ENCODE measurements around the gene CD244. TPM values are rescaled to one million over a fixed set of nuclear protein-coding genes. Genes with fewer than 3 reads are reported as not detected.

Gene CD244
- total and polyA plus RNA-seq, 9 donors: 0.13 to 1.3 (median 0.30) TPM

GRCh38 chr1:160835751-160836150 is 26.9 kb downstream of the CD244 start:
- Histone ChIP-seq H3K27ac (ENCODE audit: low read length) (no peak overlapping the region), H3K36me3 (ENCODE audit: control insufficient read depth, insufficient read depth, low read length) (no peaks in the 10 kb centered on the region), H3K9me3 (replicated peaks; ENCODE audit: control insufficient read depth, low read depth, low read length) (no peaks in the 10 kb centered on the region), H3K4me3 (ENCODE audit: low read length) (no peak overlapping the region), H3K4me1 (ENCODE audit: control insufficient read depth, insufficient read depth, low read length) (no peaks in the 10 kb centered on the region), H3K27me3 (ENCODE audit: control insufficient read depth, insufficient read depth, low read length) (no peaks in the 10 kb centered on the region)
- WGBS (ENCODE audit: insufficient coverage): 83% methylated on average over 1 of the region's 3 CpGs
- DNase-seq: no peak

DNA sequence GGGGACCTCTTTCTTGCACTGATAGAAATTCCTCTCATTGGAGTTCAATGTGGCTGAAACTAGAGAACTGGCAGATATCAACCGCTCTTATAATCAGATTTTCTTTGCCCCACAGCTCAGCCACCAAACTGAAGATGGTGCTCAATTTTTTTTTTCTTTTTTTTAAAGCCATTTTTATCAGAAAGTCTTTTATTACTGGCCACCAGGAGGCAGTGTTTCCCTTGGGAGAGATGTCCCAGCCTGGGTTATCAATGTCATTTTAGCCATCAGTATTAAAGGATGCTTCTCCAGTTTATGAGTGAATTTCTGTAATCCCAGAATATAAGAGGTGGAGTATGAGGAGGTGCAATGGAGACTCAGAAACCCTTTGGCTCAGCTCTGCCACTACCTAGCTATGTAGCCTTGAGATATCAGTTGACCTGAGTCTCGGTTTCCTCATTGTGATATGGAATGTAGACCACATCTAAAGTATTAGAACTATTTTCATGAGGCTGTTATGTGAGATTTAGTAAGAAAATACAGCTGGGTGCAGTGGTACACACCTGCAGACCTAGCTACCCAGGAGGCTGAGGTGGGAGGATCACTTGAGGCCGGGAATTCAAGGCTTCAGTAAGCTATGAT is 27.6 kb downstream of the CD244 start:
- Histone ChIP-seq H3K4me1 (ENCODE audit: control insufficient read depth, insufficient read depth, low read length) (no peaks in the 10 kb centered on the region), H3K27me3 (ENCODE audit: control insufficient read depth, insufficient read depth, low read length) (no peaks in the 10 kb centered on the region), H3K9me3 (replicated peaks; ENCODE audit: control insufficient read depth, low read depth, low read length) (no peaks in the 10 kb centered on the region), H3K4me3 (ENCODE audit: low read length) (no peak overlapping the region), H3K36me3 (ENCODE audit: control insufficient read depth, insufficient read depth, low read length) (no peaks in the 10 kb centered on the region), H3K27ac (ENCODE audit: low read length) (no peak overlapping the region)
- WGBS (ENCODE audit: insufficient coverage): 80% methylated on average over 1 of the region's 3 CpGs
- DNase-seq: no peak

GRCh38 chr1:160830321-160831153 is 32.1 kb downstream of the CD244 start:
- H3K27ac ChIP-seq (ENCODE audit: low read length): no peak overlapping the region
- H3K9me3 ChIP-seq (replicated peaks; ENCODE audit: control insufficient read depth, low read depth, low read length): no peaks in the 10 kb centered on the region
- no peaks in the 10 kb centered on the region for H3K27me3 ChIP-seq (ENCODE audit: control insufficient read depth, insufficient read depth, low read length)
- no peaks in the 10 kb centered on the region for H3K4me1 ChIP-seq (ENCODE audit: control insufficient read depth, insufficient read depth, low read length)
- H3K36me3 ChIP-seq (ENCODE audit: control insufficient read depth, insufficient read depth, low read length): no peaks in the 10 kb centered on the region
- DNase-seq: peak; percentile 11
- H3K4me3 ChIP-seq (ENCODE audit: low read length): no peak overlapping the region
- WGBS (ENCODE audit: insufficient coverage): 48% methylated on average over 3 of the region's 8 CpGs

- Histone ChIP-seq H3K36me3 (ENCODE audit: control insufficient read depth, insufficient read depth, low read length) (no peaks in the 10 kb centered on the region), H3K27ac (ENCODE audit: low read length) (no peak overlapping the region), H3K4me3 (ENCODE audit: low read length) (no peak overlapping the region), H3K27me3 (ENCODE audit: control insufficient read depth, insufficient read depth, low read length) (no peaks in the 10 kb centered on the region), H3K9me3 (replicated peaks; ENCODE audit: control insufficient read depth, low read depth, low read length) (no peaks in the 10 kb centered on the region), H3K4me1 (ENCODE audit: control insufficient read depth, insufficient read depth, low read length) (no peaks in the 10 kb centered on the region)
- WGBS (ENCODE audit: insufficient coverage): no CpG with 5 or more reads among the region's 1 CpG
- no peak for DNase-seq
These were observed 32.9 kb downstream of the CD244 start for GRCh38 chr1:160829766-160830165.

DNA sequence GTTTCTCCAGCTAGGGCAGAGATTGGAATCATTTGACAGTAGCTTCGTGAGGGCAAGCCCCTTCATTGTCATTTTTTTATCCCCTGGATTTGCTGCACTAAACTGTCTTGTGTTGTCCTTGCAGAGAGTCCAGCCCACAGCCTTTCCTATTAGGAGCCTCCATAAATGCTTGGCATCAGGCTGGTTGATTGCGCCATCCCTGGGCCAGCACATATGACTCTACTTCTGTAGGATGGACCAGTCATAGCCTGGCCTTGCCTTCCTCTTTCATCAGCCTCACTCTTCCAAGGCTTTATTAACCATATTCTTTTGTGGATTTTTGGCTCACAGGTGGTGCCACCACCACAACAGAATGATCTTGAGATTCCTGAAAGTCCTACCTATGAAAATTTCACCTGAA is 35.3 kb downstream of the CD244 start:
- H3K27me3 ChIP-seq (ENCODE audit: control insufficient read depth, insufficient read depth, low read length): no peaks in the 10 kb centered on the region
- WGBS (ENCODE audit: insufficient coverage): 80% methylated on average over 1 of the region's 2 CpGs
- no peak overlapping the region for H3K27ac ChIP-seq (ENCODE audit: low read length)

GRCh38 chr1:160826546-160826945 is 36.1 kb downstream of the CD244 start:
- DNase-seq: no peak
- no peaks in the 10 kb centered on the region for H3K9me3 ChIP-seq (replicated peaks; ENCODE audit: control insufficient read depth, low read depth, low read length)
- H3K27ac ChIP-seq (ENCODE audit: low read length): no peak overlapping the region
- H3K27me3 ChIP-seq (ENCODE audit: control insufficient read depth, insufficient read depth, low read length): no peaks in the 10 kb centered on the region
- WGBS (ENCODE audit: insufficient coverage): 100% methylated on average over 1 of the region's 1 CpG
- no peak overlapping the region for H3K4me3 ChIP-seq (ENCODE audit: low read length)
- H3K4me1 ChIP-seq (ENCODE audit: control insufficient read depth, insufficient read depth, low read length): no peaks in the 10 kb centered on the region
- H3K36me3 ChIP-seq (ENCODE audit: control insufficient read depth, insufficient read depth, low read length): no peaks in the 10 kb centered on the region

More for the DNA sequence above, 35.3 kb downstream of the CD244 start:
- H3K36me3 ChIP-seq (ENCODE audit: control insufficient read depth, insufficient read depth, low read length): no peaks in the 10 kb centered on the region
- no peaks in the 10 kb centered on the region for H3K4me1 ChIP-seq (ENCODE audit: control insufficient read depth, insufficient read depth, low read length)
- DNase-seq: no peak
- H3K9me3 ChIP-seq (replicated peaks; ENCODE audit: control insufficient read depth, low read depth, low read length): no peaks in the 10 kb centered on the region
- no peak overlapping the region for H3K4me3 ChIP-seq (ENCODE audit: low read length)

DNA sequence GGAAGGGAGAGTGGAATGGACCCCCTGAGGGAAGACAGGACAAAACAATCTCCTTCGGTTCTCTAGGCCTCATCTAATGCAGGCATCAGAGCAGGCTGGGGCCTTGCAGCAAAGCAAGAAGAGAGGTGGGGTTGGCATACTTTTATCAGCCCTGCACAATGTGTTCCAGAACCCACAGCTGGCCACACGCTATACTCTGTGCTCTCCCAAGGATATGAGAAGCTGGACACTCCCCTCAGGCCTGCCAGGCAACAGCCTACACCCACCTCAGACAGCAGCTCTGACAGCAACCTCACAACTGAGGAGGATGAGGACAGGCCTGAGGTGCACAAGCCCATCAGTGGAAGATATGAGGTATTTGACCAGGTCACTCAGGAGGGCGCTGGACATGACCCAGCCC is 39.4 kb downstream of the CD244 start:
- Histone ChIP-seq H3K36me3 (ENCODE audit: control insufficient read depth, insufficient read depth, low read length) (no peaks in the 10 kb centered on the region), H3K27ac (ENCODE audit: low read length) (no peak overlapping the region), H3K4me3 (ENCODE audit: low read length) (no peak overlapping the region), H3K9me3 (replicated peaks; ENCODE audit: control insufficient read depth, low read depth, low read length) (no peaks in the 10 kb centered on the region), H3K27me3 (ENCODE audit: control insufficient read depth, insufficient read depth, low read length) (no peaks in the 10 kb centered on the region), H3K4me1 (ENCODE audit: control insufficient read depth, insufficient read depth, low read length) (no peaks in the 10 kb centered on the region)
- 80% methylated on average over 2 of the region's 3 CpGs for WGBS (ENCODE audit: insufficient coverage)
- no peak for DNase-seq

DNA sequence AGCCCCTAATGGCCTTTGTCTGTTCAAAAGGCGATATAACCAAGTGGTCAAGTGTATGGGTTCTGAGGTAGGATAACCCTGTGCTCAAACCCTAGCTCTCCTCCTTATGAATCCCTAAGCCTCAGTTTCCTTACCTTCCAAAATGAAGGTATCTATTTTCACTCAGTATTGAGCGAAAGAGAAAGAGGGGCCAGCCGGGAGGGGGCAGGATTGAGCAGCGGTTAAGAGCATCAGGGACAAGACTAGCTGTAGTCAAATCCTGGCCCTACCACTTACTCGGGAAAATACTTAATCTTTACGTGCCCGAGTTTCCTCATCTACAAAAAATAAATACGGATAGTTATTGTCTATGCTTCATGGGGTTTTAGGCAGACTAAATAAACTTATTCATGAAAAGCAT is 41.1 kb downstream of the CD244 start:
- DNase-seq: no peak
- WGBS (ENCODE audit: insufficient coverage): 60% methylated on average over 1 of the region's 8 CpGs
- Histone ChIP-seq H3K4me1 (ENCODE audit: control insufficient read depth, insufficient read depth, low read length) (no peaks in the 10 kb centered on the region), H3K4me3 (ENCODE audit: low read length) (no peak overlapping the region), H3K36me3 (ENCODE audit: control insufficient read depth, insufficient read depth, low read length) (no peaks in the 10 kb centered on the region), H3K9me3 (replicated peaks; ENCODE audit: control insufficient read depth, low read depth, low read length) (no peaks in the 10 kb centered on the region), H3K27ac (ENCODE audit: low read length) (no peak overlapping the region), H3K27me3 (ENCODE audit: control insufficient read depth, insufficient read depth, low read length) (no peaks in the 10 kb centered on the region)

GRCh38 chr1:160819186-160819585 is 43.5 kb downstream of the CD244 start:
- no peaks in the 10 kb centered on the region for H3K9me3 ChIP-seq (replicated peaks; ENCODE audit: control insufficient read depth, low read depth, low read length)
- H3K36me3 ChIP-seq (ENCODE audit: control insufficient read depth, insufficient read depth, low read length): no peaks in the 10 kb centered on the region
- H3K4me3 ChIP-seq (ENCODE audit: low read length): no peak overlapping the region
- no peak overlapping the region for H3K27ac ChIP-seq (ENCODE audit: low read length)
- no peak for DNase-seq
- no peaks in the 10 kb centered on the region for H3K27me3 ChIP-seq (ENCODE audit: control insufficient read depth, insufficient read depth, low read length)
- WGBS (ENCODE audit: insufficient coverage): 0% methylated on average over 1 of the region's 3 CpGs
- H3K4me1 ChIP-seq (ENCODE audit: control insufficient read depth, insufficient read depth, low read length): no peaks in the 10 kb centered on the region

GRCh38 chr1:160818207-160818937 is 44.3 kb downstream of the CD244 start:
- no peaks in the 10 kb centered on the region for H3K9me3 ChIP-seq (replicated peaks; ENCODE audit: control insufficient read depth, low read depth, low read length)
- no peaks in the 10 kb centered on the region for H3K4me1 ChIP-seq (ENCODE audit: control insufficient read depth, insufficient read depth, low read length)
- H3K4me3 ChIP-seq (ENCODE audit: low read length): no peak overlapping the region
- H3K27ac ChIP-seq (ENCODE audit: low read length): no peak overlapping the region
- no peaks in the 10 kb centered on the region for H3K36me3 ChIP-seq (ENCODE audit: control insufficient read depth, insufficient read depth, low read length)
- no peak for DNase-seq
- 53% methylated on average over 5 of the region's 9 CpGs for WGBS (ENCODE audit: insufficient coverage)
- H3K27me3 ChIP-seq (ENCODE audit: control insufficient read depth, insufficient read depth, low read length): no peaks in the 10 kb centered on the region
